Fibroblast of upper back skin (primary cell): ENCODE data around the gene FLT3.

ENCODE experiments used
- DNase-seq: peaks from one replicate; pipeline ENCODE4 v3.0.0-alpha.2; 2013

The FLT3 gene

GRCh38 chr13:28001049-28001448 is 99.3 kb downstream of the FLT3 start:
- no peak for DNase-seq

GRCh38 chr13:28000567-28000966 is 99.8 kb downstream of the FLT3 start:
- DNase-seq, result no peak

- DNase-seq, result peak; percentile 37
Measured at GRCh38 chr13:27997904-27998522, 102.4 kb downstream of the FLT3 start.

GRCh38 chr13:27991881-27992280 is 108.5 kb downstream of the FLT3 start:
- no peak for DNase-seq

- DNase-seq, result no peak
Measured at GRCh38 chr13:27988520-27988919, 111.9 kb downstream of the FLT3 start, which contains the start of gene URAD. Gene URAD, minus strand, starts transcription at chr13:27988693. Its CDS starts 56 bp downstream, at chr13:27988637.

- no peak for DNase-seq
Measured at GRCh38 chr13:27985600-27985999, 114.8 kb downstream of the FLT3 start.

GRCh38 chr13:27982361-27982760 is 118.0 kb downstream of the FLT3 start:
- DNase-seq, result no peak

- no peak for DNase-seq
Measured at GRCh38 chr13:27981006-27981708, 119.2 kb downstream of the FLT3 start.

GRCh38 chr13:27980280-27980998 is 119.9 kb downstream of the FLT3 start:
- no peak for DNase-seq

- no peak for DNase-seq
Measured at GRCh38 chr13:27979765-27980279, 120.6 kb downstream of the FLT3 start.

- no peak for DNase-seq
Measured at GRCh38 chr13:27979001-27979643, 121.3 kb downstream of the FLT3 start.

GRCh38 chr13:27978301-27978968 is 121.9 kb downstream of the FLT3 start:
- no peak for DNase-seq

- no peak for DNase-seq
Measured at GRCh38 chr13:27977476-27978300, 122.7 kb downstream of the FLT3 start.

- DNase-seq, result no peak
Measured at GRCh38 chr13:27976362-27977091, 123.8 kb downstream of the FLT3 start.

- DNase-seq, result no peak
Measured at GRCh38 chr13:27975564-27976361, 124.6 kb downstream of the FLT3 start.

- no peak for DNase-seq
Measured at GRCh38 chr13:27973961-27974662, 126.3 kb downstream of the FLT3 start.

- DNase-seq, result no peak
Measured at GRCh38 chr13:27973291-27973690, 127.1 kb downstream of the FLT3 start.

- no peak for DNase-seq
Measured at GRCh38 chr13:27972478-27972820, 127.9 kb downstream of the FLT3 start.

- DNase-seq, result no peak
Measured at GRCh38 chr13:27971776-27972477, 128.4 kb downstream of the FLT3 start.
